Psoas muscle (tissue), 8 donors: ENCODE results near the gene C19orf38. TPM values are rescaled to one million over a fixed set of nuclear protein-coding genes. Genes with fewer than 3 reads are reported as not detected.
"Not testable (repeated sequence)": the region's sequence is repeated elsewhere in the genome, so short reads cannot be mapped to it uniquely, and the experiment has no call there.

Source experiments
- ATAC-seq, 4 donors: fragments of 200-7000 bp; cut with Tn5 transposase; one replicate each; pipeline ENCODE4 v1.9.1; 2020; ENCODE audit warnings: moderate library complexity in 3 of 4, mild to moderate bottlenecking in 2 of 4
- DNase-seq, 2 donors: peaks; one replicate each; pipeline ENCODE4 v3.0.0-alpha.2; 2020
- H3K27ac ChIP-seq: fragments of 200-600 bp; one replicate; pipeline ENCODE4 v1.8.0; 2022
- H3K27me3 ChIP-seq, 3 donors: fragments of 200-600 bp in 1 of 3; one replicate each; pipeline versions ENCODE4 v1.6.1 to v1.8.0; 2013 to 2022; ENCODE audit warnings: low read length in 2 of 3, mild to moderate bottlenecking in 2 of 3, moderate library complexity in 1 of 3; ENCODE audit not compliant: insufficient read depth in 3 of 3
- H3K36me3 ChIP-seq, 2 donors: fragments of 200-600 bp in 1 of 2; one replicate each; pipeline versions ENCODE4 v1.6.1 to v1.8.0; 2013 to 2022; ENCODE audit warnings: low read depth in 1 of 2, mild to moderate bottlenecking in 1 of 2, moderate library complexity in 1 of 2; ENCODE audit not compliant: insufficient read depth in 1 of 2
- H3K4me1 ChIP-seq: fragments of 200-600 bp; one replicate; pipeline ENCODE4 v1.8.0; 2022
- H3K4me3 ChIP-seq: fragments of 200-600 bp; one replicate; pipeline ENCODE4 v1.8.0; 2022; ENCODE audit warnings: mild to moderate bottlenecking
- H3K9me3 ChIP-seq: fragments of 200-600 bp; one replicate; pipeline ENCODE4 v1.8.0; 2022
- CTCF ChIP-seq: fragments of 200-600 bp; IDR thresholded peaks from one replicate; pipeline ENCODE4 v1.8.0; 2022; ENCODE audit warnings: antibody characterized with exemption
- whole genome bisulfite sequencing, 3 donors: extraction: QIAGEN DNeasy Blood & Tissue Kit; methylation state at CpG; one replicate each; pipeline versions ENCODE4 v1.1.6 to v1.1.7; 2013; 5-methylcytosine and 5-hydroxymethylcytosine counted together
- intact Hi-C, 2 donors: fragments of 100-400 bp; cut with DNase I; formaldehyde crosslinking; loops; one replicate each; pipeline versions ENCODE4 v1.11.0 to v1.14.2; 2022
- polyA plus RNA-seq, 3 donors: library from polyadenylated mRNA; stranded (reverse); fragments of 200-250 nt; gene quantifications; one replicate each; pipeline ENCODE4 v1.2.3, GENCODE V29; 2013
- total RNA-seq, 4 donors: library from RNA; stranded (reverse); fragmentation: NEBNext Ultra II Directional in 2 of 4; extraction: Animal tissue kit (Norgen Biotek cat#: 25700) in 2 of 4; gene quantifications; one replicate each; pipeline versions ENCODE4 v1.2.1 to v1.2.4, GENCODE V29; 2021 to 2023
- donor health status: healthy with polysubstance abuse.
- donor health status: DM: no; HTN: no; CAD: no; lungs with moderate emphysema.
- donor health status: Bipolar disorder and iron deficiency.
- donor health status: healthy.
- donor health status: DM: yes; HTN: yes; CAD: no.
- donor health status: DM: no; HTN: no; CAD: no.
- donor health status: DM: no; HTN: no; CAD: no.
- donor health status: DM: yes; HTN: yes; CAD: no.

Gene C19orf38
- total and polyA plus RNA-seq, 7 donors, result 0.30 to 2.9 (median 1.3) TPM

GRCh38 chr19:10855879-10856522, 7.8 kb downstream of the C19orf38 start:
- Histone ChIP-seq H3K27me3 (no peaks in the 10 kb centered on the region), H3K36me3 (no peaks in the 10 kb centered on the region), H3K9me3 (no peaks in the 10 kb centered on the region), H3K4me3 (no peak overlapping the region), H3K27ac (no peak overlapping the region), H3K4me1 (no peaks in the 10 kb centered on the region)
- 63 to 79% (median 67%) methylated on average over 5 of the region's 5 CpGs for WGBS, 3 donors
- ATAC-seq (no peak), DNase-seq (no peak)
- peak; percentile 28 for TF ChIP-seq CTCF
- intact Hi-C loops, result no loop called here

GRCh38 chr19:10856899-10857298, 8.7 kb downstream of the C19orf38 start:
- H3K27me3 ChIP-seq, ATAC-seq, H3K4me1 ChIP-seq, intact Hi-C loops, H3K4me3 ChIP-seq, H3K9me3 ChIP-seq, H3K27ac ChIP-seq, H3K36me3 ChIP-seq, DNase-seq: not testable (repeated sequence)
- WGBS, 3 donors, result 82 to 100% (median 96%) methylated on average over 1 of the region's 1 CpG

- DNase-seq (no peak), ATAC-seq (no peak)
- Histone ChIP-seq H3K27me3 (no peaks in the 10 kb centered on the region), H3K4me1 (no peaks in the 10 kb centered on the region), H3K4me3 (no peak overlapping the region), H3K36me3 (no peaks in the 10 kb centered on the region), H3K27ac (no peak overlapping the region), H3K9me3 (no peaks in the 10 kb centered on the region)
- WGBS, 3 donors, result 43 to 56% (median 44%) methylated on average over 4 of the region's 4 CpGs
- intact Hi-C loops, result no loop called here
- TF ChIP-seq CTCF, result peak; percentile 43
Observed at GRCh38 chr19:10858204-10858828, 10.1 kb downstream of the C19orf38 start.

GRCh38 chr19:10861103-10861651, 13.0 kb downstream of the C19orf38 start:
- WGBS, 3 donors, result 60 to 75% (median 60%) methylated on average over 7 of the region's 7 CpGs
- no peak for ATAC-seq
- DNase-seq, result no peak

More at GRCh38 chr19:10861103-10861651, 13.0 kb downstream of the C19orf38 start:
- Histone ChIP-seq H3K36me3 (no peaks in the 10 kb centered on the region), H3K9me3 (no peaks in the 10 kb centered on the region), H3K4me1 (no peaks in the 10 kb centered on the region), H3K4me3 (no peak overlapping the region), H3K27ac (no peak overlapping the region), H3K27me3 (no peaks in the 10 kb centered on the region)
- intact Hi-C loops, result loop anchor here in 1 of 2 donors (5.0 kb wide), 2 partner anchors 89 to 139 kb away; no protein-coding TSS in a partner anchor
- peak; percentile 22 for TF ChIP-seq CTCF
